Thyroid gland (tissue), 4 donors: Measurements from ENCODE around the gene CPTP. TPM values are rescaled to one million over a fixed set of nuclear protein-coding genes. Genes with fewer than 3 reads are reported as not detected.
"Not testable (repeated sequence)": the region's sequence is repeated elsewhere in the genome, so short reads cannot be mapped to it uniquely, and the experiment has no call there.

Experiments
- DNase-seq, 2 donors: peaks; one replicate each; pipeline ENCODE4 v3.0.0-alpha.2; 2019
- H3K27ac ChIP-seq, 3 donors: fragments of 200-600 bp; sonication (generic); 1 replicate in 2 of 3; 2 replicates in 1 of 3; pipeline ENCODE4 v1.5.1; 2016 to 2019; ENCODE audit warnings: mild to moderate bottlenecking in 1 of 3, moderate library complexity in 1 of 3
- H3K27me3 ChIP-seq: fragments of 200-600 bp; sonication (generic); one replicate; pipeline ENCODE4 v1.5.1; 2019
- H3K36me3 ChIP-seq, 2 donors: fragments of 200-600 bp; sonication (generic); one replicate each; pipeline ENCODE4 v1.5.1; 2016 to 2019
- H3K4me1 ChIP-seq, 2 donors: fragments of 200-600 bp; sonication (generic); one replicate each; pipeline ENCODE4 v1.5.1; 2017 to 2019
- H3K4me3 ChIP-seq, 3 donors: fragments of 200-600 bp; sonication (generic); replicated peaks in 1 of 3; 1 replicate in 2 of 3; 2 replicates in 1 of 3; pipeline ENCODE4 v1.5.1; 2016; ENCODE audit warnings: mild to moderate bottlenecking in 1 of 3
- H3K9me3 ChIP-seq: fragments of 200-600 bp; sonication (generic); one replicate; pipeline ENCODE4 v1.5.1; 2017
- POLR2A ChIP-seq, 2 donors: fragments of 450-650 bp; IDR thresholded peaks; one replicate each; pipeline ENCODE4 v1.6.1; 2017; ENCODE audit warnings: antibody characterized with exemption in 2 of 2, mild to moderate bottlenecking in 2 of 2, moderate library complexity in 1 of 2
- whole genome bisulfite sequencing, 2 donors: methylation state at CpG; one replicate each; pipeline ENCODE4 v1.1.5; 2017; 5-methylcytosine and 5-hydroxymethylcytosine counted together
- intact Hi-C: fragments of 100-400 bp; cut with DNase I; formaldehyde crosslinking; loops from one replicate; pipeline ENCODE4 v1.15.1; 2023
- total RNA-seq, 4 donors: library from RNA; depleted of rRNA; stranded (reverse); fragments of >200 nt; gene quantifications; one replicate each; pipeline ENCODE4 v1.2.3, GENCODE V29; 2016
- TF ChIP-seq, protein P1 (sequence below), 6 experiments: fragments of 200-600 bp in 3 of 6; fragments of 450-650 bp in 3 of 6; sonication (generic) in 3 of 6; IDR thresholded peaks; one replicate each; pipeline ENCODE4 v1.5.1; 2016 to 2019; ENCODE audit warnings: antibody characterized with exemption in 6 of 6, mild to moderate bottlenecking in 2 of 6, inconsistent platforms in 1 of 6, moderate library complexity in 1 of 6

Gene CPTP
- total RNA-seq, 4 donors from 2014 or later = 16.7 to 37.3 (median 24.3) TPM

GRCh38 chr1:1313500-1314236 is 10.9 kb upstream of the CPTP start:
- no peaks in the 10 kb centered on the region for H3K9me3 ChIP-seq
- 93% methylated on average over 8 to 30 of the region's 37 CpGs for WGBS, 2 donors
- no peaks in the 10 kb centered on the region for H3K27me3 ChIP-seq
- TF ChIP-seq, protein P1, sequence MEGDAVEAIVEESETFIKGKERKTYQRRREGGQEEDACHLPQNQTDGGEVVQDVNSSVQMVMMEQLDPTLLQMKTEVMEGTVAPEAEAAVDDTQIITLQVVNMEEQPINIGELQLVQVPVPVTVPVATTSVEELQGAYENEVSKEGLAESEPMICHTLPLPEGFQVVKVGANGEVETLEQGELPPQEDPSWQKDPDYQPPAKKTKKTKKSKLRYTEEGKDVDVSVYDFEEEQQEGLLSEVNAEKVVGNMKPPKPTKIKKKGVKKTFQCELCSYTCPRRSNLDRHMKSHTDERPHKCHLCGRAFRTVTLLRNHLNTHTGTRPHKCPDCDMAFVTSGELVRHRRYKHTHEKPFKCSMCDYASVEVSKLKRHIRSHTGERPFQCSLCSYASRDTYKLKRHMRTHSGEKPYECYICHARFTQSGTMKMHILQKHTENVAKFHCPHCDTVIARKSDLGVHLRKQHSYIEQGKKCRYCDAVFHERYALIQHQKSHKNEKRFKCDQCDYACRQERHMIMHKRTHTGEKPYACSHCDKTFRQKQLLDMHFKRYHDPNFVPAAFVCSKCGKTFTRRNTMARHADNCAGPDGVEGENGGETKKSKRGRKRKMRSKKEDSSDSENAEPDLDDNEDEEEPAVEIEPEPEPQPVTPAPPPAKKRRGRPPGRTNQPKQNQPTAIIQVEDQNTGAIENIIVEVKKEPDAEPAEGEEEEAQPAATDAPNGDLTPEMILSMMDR (IDR thresholded peaks at IDR 0.05) = no peak
- TF ChIP-seq POLR2A (IDR thresholded peaks at IDR 0.05) = no peak
- H3K36me3 ChIP-seq = peaks cover 41 to 42% of the 10 kb centered on the region in 2 donors
- intact Hi-C loops = no loop called here
- peaks cover 12 to 18% of the 10 kb centered on the region in 2 donors for H3K4me1 ChIP-seq
- H3K27ac ChIP-seq = no peak overlapping the region
- no peak for DNase-seq
- H3K4me3 ChIP-seq = no peak overlapping the region

- 89 to 100% methylated on average over 1 to 6 of the region's 15 CpGs for WGBS, 2 donors
- TF ChIP-seq, protein P1 (IDR thresholded peaks at IDR 0.05) = no peak
- TF ChIP-seq POLR2A (IDR thresholded peaks at IDR 0.05) = no peak
- no peaks in the 10 kb centered on the region for H3K27me3 ChIP-seq
- H3K9me3 ChIP-seq = no peaks in the 10 kb centered on the region
- peaks cover 10 to 19% of the 10 kb centered on the region in 2 donors for H3K4me1 ChIP-seq
- no peak overlapping the region for H3K27ac ChIP-seq
- H3K4me3 ChIP-seq = no peak overlapping the region
- intact Hi-C loops = no loop called here
- no peak for DNase-seq
- peaks cover 42 to 46% of the 10 kb centered on the region in 2 donors for H3K36me3 ChIP-seq
Measured at GRCh38 chr1:1314237-1314586, 10.4 kb upstream of the CPTP start.

- intact Hi-C loops = loop anchor here (5.0 kb wide), 1 partner anchor 42 kb away; the partner anchor contains the start of gene MXRA8
- no peaks in the 10 kb centered on the region for H3K9me3 ChIP-seq
- H3K27me3 ChIP-seq = no peaks in the 10 kb centered on the region
- no peak overlapping the region for H3K27ac ChIP-seq
- TF ChIP-seq POLR2A (IDR thresholded peaks at IDR 0.05) = no peak
- TF ChIP-seq, protein P1 (IDR thresholded peaks at IDR 0.05) = no peak
- WGBS, 2 donors = 92 to 95% methylated on average over 12 to 23 of the region's 23 CpGs
- no peak for DNase-seq
- no peak overlapping the region for H3K4me3 ChIP-seq
- peaks cover 42 to 52% of the 10 kb centered on the region in 2 donors for H3K36me3 ChIP-seq
- peaks cover 6 to 13% of the 10 kb centered on the region in 2 donors for H3K4me1 ChIP-seq
Measured at GRCh38 chr1:1314678-1315335, 9.8 kb upstream of the CPTP start.

DNA sequence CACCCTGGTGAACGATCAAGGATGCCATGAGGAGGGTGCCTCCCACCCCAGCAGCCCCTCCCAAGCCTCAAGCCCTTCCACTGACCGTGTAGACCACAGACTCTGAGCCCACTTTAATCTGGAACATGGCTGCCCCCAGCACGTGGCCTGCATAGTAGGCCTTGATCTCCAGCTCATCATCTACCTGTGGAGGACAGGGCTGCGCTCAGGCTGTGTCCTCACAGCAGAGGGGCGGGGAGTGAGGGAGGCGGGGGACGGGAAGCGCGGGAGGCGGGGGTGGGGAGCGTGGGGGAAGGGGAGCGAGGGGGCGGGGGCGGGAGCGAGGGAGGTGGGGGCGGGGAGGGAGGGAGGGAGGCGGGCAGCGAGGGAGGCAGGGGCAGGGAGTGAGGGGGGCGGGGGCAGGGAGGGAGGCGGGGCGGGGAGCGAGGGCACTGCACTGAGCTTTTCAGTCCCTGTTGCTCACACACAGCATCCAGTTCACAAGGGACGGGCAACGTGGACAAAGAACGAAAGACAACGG is 9.1 kb upstream of the CPTP start:
- Histone ChIP-seq H3K36me3 (peaks cover 42 to 52% of the 10 kb centered on the region in 2 donors), H3K27ac (no peak overlapping the region)
- intact Hi-C loops = loop anchor here (5.0 kb wide), 1 partner anchor 42 kb away; the partner anchor contains the start of gene MXRA8

DNA sequence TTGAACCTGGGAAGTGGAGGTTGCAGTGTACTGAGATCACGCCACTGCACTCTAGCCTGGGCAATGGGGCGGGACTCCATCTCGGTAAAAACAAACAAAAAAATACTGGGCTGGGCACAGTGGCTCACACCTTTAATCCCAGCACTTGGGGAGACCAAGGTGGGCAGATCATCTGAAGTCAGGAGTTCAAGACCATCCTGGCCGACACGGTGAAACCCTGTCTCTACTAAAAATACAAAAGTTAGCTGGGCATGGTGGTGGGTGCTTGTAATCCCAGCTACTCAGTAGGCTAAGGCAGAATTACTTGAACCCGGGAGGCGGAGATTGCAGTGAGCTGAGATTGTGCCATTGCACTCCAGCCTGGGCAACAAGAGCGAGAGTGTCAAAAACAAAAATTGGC is 8.4 kb upstream of the CPTP start:
- intact Hi-C loops = loop anchor here (5.0 kb wide), 1 partner anchor 41 kb away; the partner anchor contains the start of gene MXRA8
- DNase-seq, H3K27ac ChIP-seq, H3K27me3 ChIP-seq, H3K4me3 ChIP-seq, H3K9me3 ChIP-seq: not testable (repeated sequence)
- H3K36me3 ChIP-seq = peaks cover 35 to 48% of the 10 kb centered on the region in 2 donors
- 88% methylated on average over 8 of the region's 8 CpGs for WGBS, 2 donors
- peaks cover 6 to 14% of the 10 kb centered on the region in 2 donors for H3K4me1 ChIP-seq

More for the DNA sequence above, 9.1 kb upstream of the CPTP start:
- 76 to 83% methylated on average over 14 to 24 of the region's 26 CpGs for WGBS, 2 donors
- no peaks in the 10 kb centered on the region for H3K27me3 ChIP-seq
- no peak for DNase-seq
- H3K4me1 ChIP-seq = peaks cover 6 to 12% of the 10 kb centered on the region in 2 donors
- no peak overlapping the region for H3K4me3 ChIP-seq
- H3K9me3 ChIP-seq = no peaks in the 10 kb centered on the region
- no peak for TF ChIP-seq POLR2A (IDR thresholded peaks at IDR 0.05)
- TF ChIP-seq, protein P1 (IDR thresholded peaks at IDR 0.05) = no peak
